Panc1 (cell line): Measurements from ENCODE around the gene PCED1B. TPM values are rescaled to one million over a fixed set of nuclear protein-coding genes. Genes with fewer than 3 reads are reported as not detected.

ENCODE experiments used
- ATAC-seq: fragments of 200-7000 bp; cut with Tn5 transposase; 2 replicates; pipeline ENCODE4 v1.9.1; 2020; ENCODE audit warnings: mild to moderate bottlenecking, moderate library complexity
- BruUV-seq: library from RNA; stranded (reverse); fragments of 400-500 nt; replicated peaks from 2 replicates; lab custom pipeline; 2021; lab: Mats Ljungman, UMichigan
- CTCF ChIA-PET: fragments of 300-600 bp; sonication (Branson Sonifier 250); formaldehyde crosslinking; loops from one replicate; lab custom pipeline; 2022; ENCODE audit warnings: antibody characterized with exemption; lab: Charles Lee
- POLR2A ChIA-PET: fragments of 300-600 bp; sonication (Branson Sonifier 250); formaldehyde crosslinking; loops from one replicate; lab custom pipeline; 2022; ENCODE audit warnings: antibody characterized with exemption; lab: Charles Lee
- DNase-seq: peaks from one replicate; pipeline ENCODE4 v3.0.0-alpha.2; 2010; ENCODE audit warnings: low read depth, low spot score
- H3K27ac ChIP-seq: 2 replicates; pipeline ENCODE4 v1.5.1; 2011; ENCODE audit warnings: mild to moderate bottlenecking, low read length, inconsistent platforms
- H3K27me3 ChIP-seq: fragments of 200-500 bp; sonication (Bioruptor generic); 2 replicates; pipeline ENCODE4 v1.6.0; 2014; ENCODE audit warnings: low read length, inconsistent platforms; ENCODE audit not compliant: control insufficient read depth, insufficient read depth
- H3K36me3 ChIP-seq: fragments of 200-500 bp; sonication (Bioruptor generic); 2 replicates; pipeline ENCODE4 v1.5.1; 2014; ENCODE audit warnings: inconsistent platforms, mild to moderate bottlenecking, low read length, moderate library complexity; ENCODE audit not compliant: control insufficient read depth, insufficient read depth
- H3K4me1 ChIP-seq: 2 replicates; pipeline ENCODE4 v1.5.1; 2011; ENCODE audit warnings: inconsistent platforms, mild to moderate bottlenecking, low read length, moderate library complexity; ENCODE audit not compliant: control insufficient read depth, insufficient read depth
- H3K4me3 ChIP-seq, 2 experiments: 2 replicates each; pipeline ENCODE4 v1.5.1; 2011 to 2012; ENCODE audit warnings: low read depth in 2 of 2, low read length in 2 of 2, mild to moderate bottlenecking in 2 of 2, inconsistent platforms in 1 of 2, moderate library complexity in 1 of 2
- H3K9me3 ChIP-seq: fragments of 200-500 bp; sonication (Bioruptor generic); 2 replicates; pipeline ENCODE4 v1.5.1; 2014; ENCODE audit warnings: low read depth, mild to moderate bottlenecking, inconsistent platforms, low read length, moderate library complexity; ENCODE audit not compliant: control insufficient read depth, insufficient read depth
- POLR2AphosphoS5 ChIP-seq: IDR thresholded peaks from 2 replicates; pipeline ENCODE4 v1.6.1; 2012; ENCODE audit warnings: mild to moderate bottlenecking, low read depth, low read length, moderate library complexity
- REST ChIP-seq, 2 experiments: IDR thresholded peaks; 2 replicates each; pipeline ENCODE4 v1.6.1; 2011 to 2012; ENCODE audit warnings: low read depth in 2 of 2, control low read depth in 1 of 2, low read length in 1 of 2, mild to moderate bottlenecking in 1 of 2, moderate library complexity in 1 of 2; ENCODE audit not compliant: insufficient read depth in 1 of 2
- SIN3A ChIP-seq: IDR thresholded peaks from 2 replicates; pipeline ENCODE4 v1.6.1; 2012; ENCODE audit warnings: low read depth, mild to moderate bottlenecking, low read length, moderate library complexity, borderline replicate concordance; ENCODE audit not compliant: insufficient read depth
- TCF7L2 ChIP-seq: IDR thresholded peaks from 2 replicates; pipeline ENCODE4 v1.6.1; 2011; ENCODE audit warnings: mild to moderate bottlenecking, low read depth, low read length, inconsistent platforms
- in situ Hi-C: cut with HindIII; loops from 2 replicates; pipeline ENCODE4 v1.10.0; 2016; ENCODE audit warnings: low sequenced_read_pairs, low pct_unique_long_range_greater_than_20kb
- intact Hi-C: fragments of 100-400 bp; cut with micrococcal nuclease; formaldehyde crosslinking; loops from one replicate; pipeline ENCODE4 v1.10.0; 2022; ENCODE audit not compliant: unreplicated experiment
- total RNA-seq: library from RNA; stranded (reverse); gene quantifications from one replicate; pipeline ENCODE4 v1.2.1, GENCODE V29; 2021; ENCODE audit not compliant: unreplicated experiment
- TF ChIP-seq, protein P1 (sequence below): fragments of 450-650 bp; IDR thresholded peaks from 2 replicates; pipeline ENCODE4 v1.5.1; 2017; ENCODE audit warnings: mild to moderate bottlenecking

Gene PCED1B
- total RNA-seq, 1 experiment from 2014 or later, result 0.82 TPM

DNA sequence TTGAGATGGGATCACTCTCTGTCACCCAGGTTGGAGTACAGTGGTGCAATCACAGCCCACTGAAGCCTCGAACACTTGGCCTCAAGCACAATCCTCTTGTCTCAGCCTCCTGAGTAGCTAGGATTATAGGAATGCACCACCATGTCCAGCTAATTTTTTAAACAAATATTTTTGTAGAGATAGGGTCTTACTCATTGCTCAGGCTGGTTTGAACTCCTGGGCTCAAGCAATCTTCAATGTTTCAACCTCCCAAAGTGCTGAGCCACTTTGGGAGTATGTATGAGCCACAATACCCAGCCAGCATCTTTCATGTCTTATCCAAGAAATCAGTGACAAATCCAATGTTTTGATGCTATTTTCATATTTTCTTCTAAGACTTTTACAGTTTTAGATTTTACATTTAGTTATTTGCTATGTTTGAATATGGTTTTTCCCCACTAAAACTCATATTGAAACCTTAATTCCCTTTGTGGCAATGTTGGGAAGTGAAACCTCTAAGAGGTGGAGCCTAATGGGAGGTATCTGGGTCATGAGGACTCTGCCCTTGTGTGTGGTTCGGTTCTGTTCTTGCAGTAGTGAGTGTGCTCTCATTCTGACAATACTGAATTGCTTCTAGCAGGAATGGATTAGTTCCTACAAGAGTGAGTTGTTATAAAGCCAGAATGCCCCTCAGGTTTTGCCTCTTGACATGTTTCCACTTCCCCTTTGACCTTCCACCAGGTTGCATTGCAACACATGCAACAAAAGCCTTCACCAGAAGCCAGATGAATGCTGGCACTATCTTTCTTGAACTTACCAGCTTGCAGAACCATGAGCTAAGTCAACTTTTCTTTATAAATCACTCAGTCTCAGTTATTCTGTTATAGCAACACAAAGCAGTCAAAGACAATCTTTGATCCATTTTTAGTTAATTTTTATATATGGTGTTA lies 81.2 kb downstream of the PCED1B start:
- no peak for ATAC-seq
- H3K4me3 ChIP-seq, result no peak overlapping the region
- H3K4me1 ChIP-seq, result no peaks in the 10 kb centered on the region
- no peaks in the 10 kb centered on the region for H3K9me3 ChIP-seq
- no peaks in the 10 kb centered on the region for H3K27me3 ChIP-seq
- no TSS peak for BruUV-seq
- in situ Hi-C loops, result no loop called here
- intact Hi-C loops, result no loop called here
- ChIA-PET POLR2A (no interaction called here), CTCF (no interaction called here)
- no peak for TF ChIP-seq SIN3A
- TF ChIP-seq, protein P1, sequence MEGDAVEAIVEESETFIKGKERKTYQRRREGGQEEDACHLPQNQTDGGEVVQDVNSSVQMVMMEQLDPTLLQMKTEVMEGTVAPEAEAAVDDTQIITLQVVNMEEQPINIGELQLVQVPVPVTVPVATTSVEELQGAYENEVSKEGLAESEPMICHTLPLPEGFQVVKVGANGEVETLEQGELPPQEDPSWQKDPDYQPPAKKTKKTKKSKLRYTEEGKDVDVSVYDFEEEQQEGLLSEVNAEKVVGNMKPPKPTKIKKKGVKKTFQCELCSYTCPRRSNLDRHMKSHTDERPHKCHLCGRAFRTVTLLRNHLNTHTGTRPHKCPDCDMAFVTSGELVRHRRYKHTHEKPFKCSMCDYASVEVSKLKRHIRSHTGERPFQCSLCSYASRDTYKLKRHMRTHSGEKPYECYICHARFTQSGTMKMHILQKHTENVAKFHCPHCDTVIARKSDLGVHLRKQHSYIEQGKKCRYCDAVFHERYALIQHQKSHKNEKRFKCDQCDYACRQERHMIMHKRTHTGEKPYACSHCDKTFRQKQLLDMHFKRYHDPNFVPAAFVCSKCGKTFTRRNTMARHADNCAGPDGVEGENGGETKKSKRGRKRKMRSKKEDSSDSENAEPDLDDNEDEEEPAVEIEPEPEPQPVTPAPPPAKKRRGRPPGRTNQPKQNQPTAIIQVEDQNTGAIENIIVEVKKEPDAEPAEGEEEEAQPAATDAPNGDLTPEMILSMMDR, result no peak
- no peak for TF ChIP-seq REST (IDR thresholded peaks at IDR 0.05; ENCODE audit: insufficient read depth in 1 of 2, low read depth in 2 of 2, low read length in 1 of 2)
- no peak for TF ChIP-seq POLR2AphosphoS5
- TF ChIP-seq TCF7L2, result no peak
- no peaks in the 10 kb centered on the region for H3K36me3 ChIP-seq
- DNase-seq, result no peak
- H3K27ac ChIP-seq, result no peak overlapping the region

- no TSS peak for BruUV-seq
- Histone ChIP-seq H3K27me3 (no peaks in the 10 kb centered on the region), H3K36me3 (no peaks in the 10 kb centered on the region), H3K4me3 (no peak overlapping the region), H3K4me1 (no peaks in the 10 kb centered on the region), H3K9me3 (no peaks in the 10 kb centered on the region), H3K27ac (no peak overlapping the region)
- TF ChIP-seq, protein P1, result no peak
- TF ChIP-seq TCF7L2, result no peak
- TF ChIP-seq POLR2AphosphoS5, result no peak
- TF ChIP-seq REST (IDR thresholded peaks at IDR 0.05; ENCODE audit: insufficient read depth in 1 of 2, low read depth in 2 of 2, low read length in 1 of 2), result no peak
- no peak for TF ChIP-seq SIN3A
- intact Hi-C loops (no loop called here), in situ Hi-C loops (no loop called here)
- ChIA-PET POLR2A (no interaction called here), CTCF (no interaction called here)
- no peak for DNase-seq
- no peak for ATAC-seq
Measured at GRCh38 chr12:47164116-47164515, 84.7 kb downstream of the PCED1B start.
